Activated CD8-positive, alpha-beta memory T cell treated with anti-CD3 and anti-CD28 coated beads, Interleukin-2, amount 50 U/mL, for 4 hours (primary cell): ENCODE data around the gene DKK3.
"Not testable (repeated sequence)": the region's sequence is repeated elsewhere in the genome, so short reads cannot be mapped to it uniquely, and the experiment has no call there.

Source experiments
- DNase-seq: peaks from one replicate; pipeline ENCODE4 v3.0.0-alpha.2; 2020

Gene DKK3

DNA sequence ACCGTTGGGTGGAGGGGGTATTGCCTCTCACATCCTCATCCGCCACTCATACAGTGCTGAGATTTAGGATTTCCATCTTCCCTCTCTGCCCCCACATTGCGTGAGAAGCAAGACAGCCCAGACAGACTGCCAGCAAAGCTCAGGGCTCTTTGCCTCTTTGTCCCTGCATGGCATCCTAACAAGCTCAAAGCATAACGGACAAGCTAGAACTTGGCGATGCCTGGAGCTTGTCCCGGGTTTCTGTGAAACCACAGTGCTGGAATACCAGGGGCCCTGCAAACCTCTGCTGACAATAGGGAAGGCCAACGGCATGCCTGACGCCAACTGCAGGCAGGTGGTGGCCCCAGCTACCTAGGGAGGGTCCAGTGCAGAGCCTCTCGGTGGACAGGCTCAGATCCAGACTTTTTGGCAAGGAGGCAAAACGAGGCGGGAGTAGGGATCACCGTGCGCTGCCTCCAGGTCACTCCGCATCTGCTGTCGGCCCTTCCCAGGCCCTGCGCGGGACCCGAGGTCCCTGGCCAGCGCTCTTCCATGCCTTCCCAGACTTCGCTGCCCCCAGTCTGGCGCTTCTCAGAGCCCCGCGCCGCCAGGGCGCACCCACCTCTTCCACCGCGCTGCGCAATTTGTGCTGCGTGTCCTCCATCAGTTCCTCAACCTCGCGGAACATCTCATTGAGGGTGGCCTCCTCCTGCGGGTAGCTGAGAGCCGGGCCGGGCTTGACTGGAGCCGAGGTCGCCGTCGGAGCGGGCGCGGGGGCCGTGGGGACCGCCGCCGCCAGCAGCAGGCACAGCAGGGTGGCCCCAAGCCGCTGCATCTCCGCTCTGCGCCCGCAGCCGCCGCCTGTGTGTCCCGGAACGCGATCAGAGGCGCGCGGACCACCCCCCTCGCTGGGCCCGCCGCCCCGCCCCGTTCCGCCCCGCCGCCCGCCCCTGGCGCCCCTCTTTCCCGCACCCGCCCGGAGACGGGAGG is at the start of gene DKK3:
TSS of gene DKK3 (minus strand) at position 858 of the 969 bp plus-strand sequence. CDS start at position 814, 44 bp downstream.
- DNase-seq: no peak

- DNase-seq: no peak
Measured at GRCh38 chr11:12057299-12057980, 49.0 kb upstream of the DKK3 start.

DNA sequence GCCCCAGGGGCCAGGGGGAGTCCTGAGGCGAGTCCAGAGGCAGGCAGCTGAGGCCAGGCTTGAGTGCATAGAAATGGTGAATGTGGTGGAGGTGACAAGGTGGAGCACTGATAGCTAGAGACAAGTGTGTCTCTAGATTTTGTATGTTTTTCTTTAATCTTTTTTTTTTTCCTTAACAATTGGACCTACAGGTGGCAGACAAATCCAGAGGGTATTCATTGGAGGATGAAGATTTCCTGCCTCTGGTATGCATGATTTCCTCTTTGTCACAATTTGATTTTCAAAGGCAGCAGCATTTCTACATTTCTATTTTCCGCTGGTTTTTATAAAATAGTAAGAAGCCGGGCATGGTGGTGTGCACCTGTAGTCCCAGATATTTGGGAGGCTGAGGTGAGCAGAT is 47.7 kb upstream of the DKK3 start:
- DNase-seq: no peak

DNA sequence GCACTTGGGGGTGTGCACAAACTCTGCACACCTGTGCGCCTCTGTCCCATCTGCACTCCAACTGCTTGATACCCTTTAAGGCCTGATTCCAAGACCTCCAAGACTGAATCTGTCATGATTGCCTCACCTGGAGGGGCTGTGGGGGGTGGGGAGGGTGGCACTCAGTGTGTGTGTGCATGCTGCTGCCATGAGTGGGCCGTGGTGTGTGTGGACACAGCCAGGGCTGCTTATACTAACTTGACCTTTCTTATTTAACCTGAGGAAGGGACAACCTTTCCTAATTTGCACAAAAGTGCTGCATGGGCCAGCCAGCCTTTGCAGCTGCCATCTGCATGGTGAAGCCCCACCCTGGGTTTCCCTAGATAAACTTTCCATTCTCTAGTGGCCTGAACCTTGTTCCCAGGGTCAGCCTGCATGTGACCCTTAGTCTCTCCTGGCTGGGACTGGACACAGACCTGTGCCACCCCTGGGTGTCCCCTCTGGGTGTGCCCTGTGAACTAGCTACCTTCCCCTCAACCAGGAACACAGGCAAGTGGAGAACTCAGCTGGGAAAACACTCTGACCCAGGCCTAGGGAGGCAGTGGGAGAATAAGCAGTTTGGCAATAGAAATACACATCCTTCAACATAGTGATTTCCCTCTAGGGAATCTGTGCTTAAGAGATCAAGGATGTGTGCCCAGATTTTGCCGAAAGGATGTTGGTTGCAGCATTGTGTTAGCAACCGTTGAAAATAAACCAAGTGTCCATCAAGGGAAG is 45.4 kb upstream of the DKK3 start:
- DNase-seq: no peak

DNA sequence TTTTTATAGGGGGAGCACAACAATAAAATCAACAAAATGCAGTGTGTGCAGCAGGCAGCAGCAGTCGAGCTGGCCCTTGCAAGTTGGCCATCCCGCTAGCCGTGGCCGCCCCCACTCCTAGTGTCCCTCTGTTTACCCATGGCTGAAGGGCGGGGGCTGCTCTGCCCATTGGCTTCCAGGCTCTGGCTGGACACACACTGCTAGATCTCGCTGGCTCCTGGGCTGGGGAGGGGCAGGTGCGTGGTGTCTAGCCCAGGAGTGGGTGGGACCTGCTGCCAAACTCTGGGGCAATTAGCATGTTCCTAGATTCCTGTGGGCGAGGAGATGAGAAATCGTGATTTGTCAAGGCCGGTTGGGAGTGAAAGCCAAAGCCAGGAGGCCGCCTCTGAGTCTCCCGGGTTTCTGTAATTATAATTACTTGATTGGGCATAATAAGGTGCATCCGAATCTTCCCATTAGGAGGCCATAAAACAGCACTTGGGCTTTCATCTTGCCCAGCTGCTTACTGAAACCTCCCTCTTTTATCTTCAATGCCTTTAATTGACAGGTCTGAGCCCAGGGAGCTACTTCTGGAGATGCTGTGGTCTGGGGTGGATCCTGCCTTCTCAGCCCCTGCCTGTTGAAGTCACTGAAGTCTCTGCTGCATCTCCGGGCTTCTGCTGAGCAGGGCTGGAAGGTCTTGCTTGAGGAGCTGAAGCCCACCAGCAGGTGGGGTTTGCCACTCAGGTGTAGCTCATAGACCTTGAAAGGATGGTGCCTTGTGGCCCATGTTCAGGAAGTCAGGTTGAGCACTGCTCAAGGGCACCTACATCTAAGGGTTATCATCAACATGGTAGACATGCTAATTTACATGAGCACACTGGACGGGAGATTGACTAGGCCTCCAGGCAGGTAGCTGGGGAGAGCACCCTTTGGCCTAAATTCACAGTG is 44.5 kb upstream of the DKK3 start:
- no peak for DNase-seq

DNA sequence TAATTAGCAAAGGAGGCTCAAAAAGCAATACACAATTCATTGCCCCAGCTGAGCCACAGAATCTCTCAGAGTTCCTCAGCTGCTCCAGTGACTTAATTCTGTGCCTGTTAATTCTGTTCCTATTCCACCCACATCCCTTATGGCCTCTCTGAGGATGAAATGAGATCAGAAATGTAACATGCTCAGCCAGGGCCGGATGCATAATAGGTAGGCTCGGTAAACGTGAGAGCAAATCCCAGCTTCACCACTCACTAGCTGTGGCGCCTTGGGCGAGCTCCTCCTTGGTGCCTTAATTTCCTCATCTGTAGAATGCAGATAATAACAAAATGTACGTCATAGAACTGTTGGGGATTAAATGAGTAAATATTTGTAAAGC is 42.8 kb upstream of the DKK3 start:
- no peak for DNase-seq

DNA sequence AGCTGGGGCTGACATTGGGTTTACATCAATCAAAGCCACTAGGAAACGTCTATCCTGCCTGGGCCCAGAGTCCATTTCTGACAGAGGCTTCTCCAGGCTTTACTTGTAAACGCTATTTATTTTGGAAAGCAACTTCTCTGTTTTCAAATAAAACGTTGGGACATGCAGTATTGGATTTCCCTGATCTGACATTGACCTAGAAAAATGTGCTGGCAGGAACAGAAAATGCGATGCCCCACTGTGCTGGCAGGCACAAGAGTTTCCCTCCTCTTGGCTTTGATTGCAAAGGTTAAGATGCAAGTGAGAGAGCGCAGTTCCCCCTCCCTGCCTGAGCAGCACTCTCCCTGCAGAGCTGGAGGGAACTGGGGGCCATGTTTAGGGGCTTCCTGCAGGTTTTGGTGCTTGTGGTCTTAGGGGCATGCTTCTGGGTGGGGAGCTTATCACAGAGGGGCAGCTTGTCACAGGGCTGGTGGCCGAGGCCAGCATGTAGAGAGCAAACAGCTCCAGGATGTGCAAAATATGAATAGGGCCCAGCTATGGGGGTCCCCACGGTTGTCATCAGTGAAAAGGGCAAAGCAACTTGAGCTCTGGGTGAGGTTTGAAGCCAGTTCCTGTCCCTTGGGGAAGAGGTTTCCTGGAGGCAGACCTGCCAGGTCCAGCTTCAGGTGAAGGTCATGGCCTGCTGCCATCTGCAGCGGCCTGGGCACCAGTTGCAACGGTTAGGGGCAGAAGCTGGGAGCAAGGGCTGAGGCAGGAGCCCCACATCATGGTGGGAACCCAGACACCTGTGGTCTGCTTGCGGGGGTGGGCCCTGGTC is 42.3 kb upstream of the DKK3 start:
- no peak for DNase-seq

GRCh38 chr11:12048936-12049790 is 40.7 kb upstream of the DKK3 start:
- no peak for DNase-seq

GRCh38 chr11:12046636-12047236 is 38.3 kb upstream of the DKK3 start:
- DNase-seq: no peak

GRCh38 chr11:12045914-12046635 is 37.6 kb upstream of the DKK3 start:
- DNase-seq: no peak

- no peak for DNase-seq
Measured at GRCh38 chr11:12044799-12045198, 36.4 kb upstream of the DKK3 start.

- peak; percentile 60 for DNase-seq
Measured at GRCh38 chr11:12043959-12044791, 35.7 kb upstream of the DKK3 start.

GRCh38 chr11:12043221-12043620 is 34.8 kb upstream of the DKK3 start:
- no peak for DNase-seq

DNA sequence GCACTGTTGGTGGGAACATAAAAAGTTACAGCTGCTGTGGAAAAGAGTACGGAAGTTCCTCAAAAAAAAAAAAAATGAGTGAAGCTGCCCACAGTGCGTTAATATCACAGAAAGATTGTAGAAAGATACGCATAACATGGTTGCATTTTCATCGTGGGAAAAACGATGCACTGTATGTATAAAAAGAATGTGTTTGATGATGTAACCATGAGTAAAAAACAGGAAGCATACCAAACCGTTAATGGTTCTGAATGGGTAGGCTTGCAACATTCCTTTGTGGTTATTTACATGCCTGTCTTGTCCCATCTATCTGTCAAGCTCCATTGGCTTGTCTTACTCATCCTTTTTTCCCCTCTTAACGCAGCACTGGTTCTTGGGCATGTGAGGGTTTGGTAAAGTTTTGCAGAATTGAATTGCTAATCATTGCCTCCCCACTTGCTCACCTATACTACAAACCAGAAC is 33.8 kb upstream of the DKK3 start:
- DNase-seq: no peak

- DNase-seq: not testable (repeated sequence)
Measured at GRCh38 chr11:12040719-12041118, 32.3 kb upstream of the DKK3 start.

DNA sequence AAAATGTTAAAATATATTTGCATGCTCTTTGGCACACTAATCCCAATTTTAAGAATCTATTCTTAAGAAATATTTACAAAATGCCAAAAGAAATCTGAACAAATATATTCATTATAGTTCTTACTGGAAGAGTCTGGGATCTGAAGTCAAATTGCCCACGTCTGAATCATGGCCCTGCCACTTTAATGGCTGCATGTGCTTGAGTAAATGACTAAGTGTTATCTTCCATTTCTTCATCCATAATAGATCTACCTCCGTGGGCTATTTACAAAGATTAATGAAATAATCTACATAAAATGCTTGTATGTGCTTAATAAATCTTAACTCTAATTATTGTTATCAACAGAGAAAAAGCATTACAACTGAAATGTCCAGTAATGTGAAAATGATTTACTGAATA is 24.5 kb upstream of the DKK3 start:
- no peak for DNase-seq

DNA sequence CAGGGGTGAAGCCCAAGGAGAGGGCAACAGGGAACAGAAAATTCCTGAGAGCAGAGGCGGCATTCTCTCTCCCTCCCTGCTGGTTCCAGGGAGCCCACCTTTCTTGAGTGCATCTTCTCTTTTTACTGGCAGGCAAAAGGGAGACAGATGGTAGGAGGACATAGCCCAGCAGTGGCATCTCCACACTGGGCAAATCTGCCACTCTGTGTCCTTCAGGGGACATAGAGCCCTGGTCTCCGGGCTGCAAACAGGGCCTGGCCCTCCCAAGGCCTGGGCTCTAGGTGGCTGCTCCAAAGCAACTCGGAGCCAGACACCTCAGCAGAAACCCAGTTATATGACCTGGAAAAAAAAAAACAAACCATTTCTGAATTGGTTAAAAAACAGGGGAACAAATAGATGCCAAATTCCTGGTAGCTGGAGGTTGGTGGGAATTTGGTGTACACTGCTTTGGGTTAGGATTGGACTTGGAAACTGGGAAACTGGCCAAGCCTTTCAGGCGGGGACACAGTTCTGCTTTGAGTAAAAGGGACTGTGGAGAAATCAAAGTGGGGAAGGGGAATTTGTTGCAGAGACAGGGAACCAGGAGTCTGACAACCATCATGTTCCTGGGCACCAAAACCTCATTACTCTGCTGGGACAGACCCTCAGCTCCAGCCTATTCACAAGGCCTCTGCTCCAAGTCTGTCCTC is 23.6 kb upstream of the DKK3 start:
- DNase-seq: no peak
